HG03095 (cell line): Measurements from ENCODE around the gene INTS14.
"Not testable (repeated sequence)": the region's sequence is repeated elsewhere in the genome, so short reads cannot be mapped to it uniquely, and the experiment has no call there.

Experiments used
- ATAC-seq: cut with Tn5 transposase; IDR thresholded peaks from one replicate; pipeline ENCODE4 v1.9.1; 2021; ENCODE audit warnings: moderate library complexity; ENCODE audit not compliant: unreplicated experiment

Gene INTS14

GRCh38 chr15:65631503-65631902 is 20.6 kb upstream of the INTS14 start:
- ATAC-seq: no peak

DNA sequence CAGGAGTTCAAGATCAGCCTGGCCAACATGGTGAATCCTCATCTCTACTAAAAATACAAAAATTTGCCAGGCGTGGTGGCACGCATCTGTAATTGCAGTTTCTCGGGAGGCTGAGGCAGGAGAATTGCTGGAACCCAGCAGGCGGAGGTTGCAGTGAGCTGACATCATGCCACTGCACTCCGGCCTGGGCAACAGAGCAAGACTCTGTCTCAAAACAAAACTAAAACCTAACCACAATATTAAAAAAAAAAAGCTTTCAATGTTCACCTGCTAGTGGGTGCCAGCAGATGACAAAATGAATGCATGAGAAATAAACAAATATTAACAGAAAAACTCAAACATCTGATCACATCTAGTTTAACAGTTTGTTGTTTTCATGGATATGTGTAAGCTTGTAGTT is 19.8 kb upstream of the INTS14 start:
- no peak for ATAC-seq

DNA sequence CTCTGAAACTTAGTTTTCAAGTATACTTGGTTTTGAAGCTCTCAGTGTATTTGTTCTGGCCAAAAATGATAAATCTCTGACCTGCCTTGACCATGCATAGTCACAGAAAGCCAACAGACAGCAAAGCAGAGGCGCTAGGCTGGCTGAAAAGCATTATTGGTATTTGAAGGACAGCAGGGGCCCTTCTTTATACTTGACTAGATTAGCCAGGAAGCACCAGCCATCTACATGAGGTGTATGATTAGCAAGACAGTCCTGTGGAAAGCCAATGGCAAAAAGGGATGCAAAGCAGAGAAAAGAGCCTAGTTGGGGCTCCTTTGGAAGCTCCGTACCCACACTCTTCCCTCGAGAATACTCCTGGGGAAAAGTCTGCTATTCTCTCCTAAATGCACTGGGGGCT is 18.6 kb upstream of the INTS14 start:
- ATAC-seq: no peak

- no peak for ATAC-seq
These were observed 15.9 kb upstream of the INTS14 start for GRCh38 chr15:65626856-65627255.

GRCh38 chr15:65623103-65623502 is 12.2 kb upstream of the INTS14 start:
- no peak for ATAC-seq

DNA sequence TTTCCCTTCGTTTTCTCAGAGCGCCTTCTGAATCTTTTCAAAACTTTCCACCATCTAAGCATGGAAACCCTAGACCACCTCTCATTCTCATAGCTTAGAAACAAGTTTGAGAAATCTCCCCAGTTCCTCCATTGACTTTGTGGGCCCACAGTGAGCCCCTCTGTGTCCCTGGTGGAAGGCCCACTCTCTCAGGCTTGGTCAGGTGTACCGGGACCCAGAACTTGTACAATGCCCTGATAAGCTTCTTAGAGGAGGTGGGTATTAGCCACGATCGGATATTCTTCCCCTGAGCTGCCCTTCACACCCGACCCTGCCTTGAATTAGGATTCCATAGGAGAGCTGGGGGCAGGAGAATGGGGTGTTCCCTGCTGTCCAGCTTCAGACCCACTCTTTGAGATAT is 10.7 kb upstream of the INTS14 start, which contains the start of gene SLC24A1:
Gene SLC24A1, plus strand, starts transcription at position 301 of the 400 bp plus-strand sequence. CDS start 2,143 bp downstream, outside the sequence.
- no peak for ATAC-seq

DNA sequence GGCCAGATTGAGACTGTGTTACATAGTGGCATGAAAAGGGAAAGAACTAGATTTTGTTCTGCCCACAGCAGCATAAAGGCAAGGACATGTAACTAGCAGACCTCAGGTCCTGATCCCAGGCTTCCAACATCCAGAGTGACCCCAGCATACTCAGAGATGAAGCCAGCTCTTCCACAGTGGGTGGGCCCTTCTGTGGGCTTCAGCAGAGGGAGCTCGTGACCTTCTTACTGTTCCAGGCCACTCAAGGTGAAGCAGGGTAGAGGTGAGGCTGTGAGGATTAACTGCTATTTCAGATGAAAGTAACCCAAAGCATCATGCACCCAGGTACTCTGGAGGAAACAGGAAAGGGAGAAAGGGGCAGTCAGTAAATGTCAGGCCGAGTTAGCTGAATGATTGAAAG is 9.9 kb upstream of the INTS14 start:
- no peak for ATAC-seq

- no peak for ATAC-seq
These were observed 8.8 kb upstream of the INTS14 start for GRCh38 chr15:65619626-65620290.

DNA sequence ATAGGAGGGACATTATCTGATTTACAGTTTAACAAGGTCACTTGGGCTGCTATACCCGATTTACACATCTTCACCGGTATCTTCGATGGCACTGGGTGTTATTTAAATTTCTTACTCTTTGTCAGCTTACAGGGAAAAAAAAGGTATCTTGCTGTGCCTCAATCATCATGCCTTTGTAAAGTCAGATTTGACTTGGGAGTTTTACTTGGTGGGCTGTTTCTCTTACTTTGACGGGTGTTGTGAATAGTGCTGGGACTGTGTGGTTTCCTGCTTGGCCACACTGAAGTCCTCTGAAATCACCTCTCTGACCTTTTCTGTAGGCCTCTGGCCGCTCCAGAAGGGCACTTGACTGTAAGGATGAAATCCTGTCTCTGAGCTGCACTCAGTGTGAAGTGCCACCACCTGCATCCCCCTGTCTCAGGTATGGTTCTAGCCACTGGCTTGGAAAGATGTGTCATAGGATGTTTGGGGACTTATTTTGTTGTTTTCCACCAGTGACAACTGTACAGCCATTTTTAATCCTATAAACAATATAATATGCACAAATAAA is 7.7 kb upstream of the INTS14 start:
- ATAC-seq: no peak

GRCh38 chr15:65615887-65616286 is 5.0 kb upstream of the INTS14 start:
- not testable (repeated sequence) for ATAC-seq

DNA sequence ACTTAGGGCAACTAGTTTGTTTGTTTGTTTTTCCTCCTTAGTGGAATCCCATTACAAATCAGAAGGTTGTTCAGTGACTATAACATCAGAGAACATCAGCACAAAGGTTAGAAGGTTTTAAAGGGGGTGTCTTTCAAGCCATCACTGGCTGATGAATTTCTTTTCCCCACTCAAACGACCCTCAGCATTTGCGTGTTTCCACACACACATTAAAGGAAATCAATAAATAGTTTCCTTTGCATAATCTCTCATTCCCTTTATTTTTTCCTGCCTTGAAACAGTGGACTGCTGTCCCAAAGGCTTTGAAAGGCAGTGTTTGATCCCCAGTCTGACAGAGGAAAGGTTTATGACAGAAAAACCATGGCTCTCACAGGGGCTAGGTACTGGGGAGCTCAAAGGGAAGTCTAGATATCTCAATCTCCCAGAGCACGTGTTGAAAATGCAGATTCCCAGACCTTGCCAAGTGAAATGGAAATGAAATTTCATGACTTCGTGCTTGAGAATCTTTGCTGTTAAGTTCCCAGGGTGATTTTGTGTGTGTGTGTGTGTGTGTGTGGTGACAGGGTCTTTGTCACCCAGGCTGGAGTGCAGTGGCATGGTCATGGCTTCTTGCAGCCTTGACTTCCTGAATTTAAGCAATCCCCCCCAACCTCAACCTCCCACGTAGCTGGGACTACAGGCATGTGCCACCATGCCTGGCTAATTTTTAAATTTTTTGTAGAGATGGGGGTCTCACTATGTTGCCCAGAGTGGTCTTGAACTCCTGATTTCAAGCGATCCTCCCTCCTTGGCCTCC is 2.2 kb upstream of the INTS14 start:
- no peak for ATAC-seq

GRCh38 chr15:65612616-65612946 is 1.6 kb upstream of the INTS14 start:
- no peak for ATAC-seq

DNA sequence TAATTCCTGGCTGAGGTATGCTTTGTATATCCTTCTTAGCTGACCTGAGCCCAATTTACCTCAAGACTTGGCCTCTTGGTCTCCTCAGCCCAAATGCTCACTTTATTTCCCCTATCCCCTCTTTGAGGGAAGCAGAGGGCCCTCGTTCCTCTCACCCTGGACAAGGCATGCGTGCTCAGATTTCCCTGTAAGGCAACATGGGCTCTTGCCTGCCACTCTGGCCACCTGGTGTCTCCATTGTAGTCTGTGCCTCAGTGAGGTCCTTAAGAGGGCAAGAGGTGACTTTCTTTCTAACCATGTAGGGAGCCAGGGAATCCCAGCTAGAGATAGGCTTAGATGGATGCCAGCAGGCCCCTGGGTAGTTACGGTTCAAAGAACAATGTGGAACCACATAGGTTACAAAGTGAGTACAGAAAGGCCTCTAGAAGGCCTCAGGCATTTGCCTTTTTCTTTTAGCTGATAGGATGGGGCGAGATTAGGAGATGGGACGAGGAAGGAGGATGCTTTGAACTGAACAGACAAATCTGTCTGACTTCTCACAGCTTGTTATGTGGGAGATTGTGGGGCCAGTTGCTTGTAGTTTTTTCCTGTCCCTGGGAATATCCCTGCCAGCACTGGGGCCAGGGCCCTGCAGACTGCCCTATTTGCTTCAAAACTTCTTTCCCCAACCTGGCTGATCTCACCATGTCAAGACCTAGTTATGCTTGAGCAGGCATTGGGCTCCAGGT is 1.1 kb upstream of the INTS14 start:
- ATAC-seq: no peak

- no peak for ATAC-seq
These were observed 7.4 kb downstream of the INTS14 start for GRCh38 chr15:65603559-65603958.

DNA sequence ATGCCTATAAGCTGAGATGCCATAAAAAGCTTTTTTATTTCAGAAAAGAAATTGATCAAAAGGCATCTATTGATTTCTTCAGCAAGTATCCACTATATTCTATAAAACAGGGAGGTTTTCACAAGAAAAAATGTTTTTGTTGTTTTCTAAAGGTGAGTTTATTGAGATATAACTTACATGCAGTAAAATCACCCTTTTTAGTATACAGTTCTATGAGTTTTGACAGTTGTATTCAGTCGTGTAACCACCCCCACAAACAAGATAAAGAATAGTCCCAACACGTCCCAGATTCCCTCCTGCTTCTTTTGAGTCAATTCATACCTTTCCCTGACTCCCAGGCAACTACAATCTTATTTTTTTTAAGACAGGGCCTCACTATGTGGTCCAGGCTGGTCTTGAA is 7.8 kb downstream of the INTS14 start:
- ATAC-seq: no peak

- no peak for ATAC-seq
These were observed 11.3 kb downstream of the INTS14 start for GRCh38 chr15:65599677-65600076.

- ATAC-seq: no peak
These were observed 12.5 kb downstream of the INTS14 start for GRCh38 chr15:65598468-65598867.

DNA sequence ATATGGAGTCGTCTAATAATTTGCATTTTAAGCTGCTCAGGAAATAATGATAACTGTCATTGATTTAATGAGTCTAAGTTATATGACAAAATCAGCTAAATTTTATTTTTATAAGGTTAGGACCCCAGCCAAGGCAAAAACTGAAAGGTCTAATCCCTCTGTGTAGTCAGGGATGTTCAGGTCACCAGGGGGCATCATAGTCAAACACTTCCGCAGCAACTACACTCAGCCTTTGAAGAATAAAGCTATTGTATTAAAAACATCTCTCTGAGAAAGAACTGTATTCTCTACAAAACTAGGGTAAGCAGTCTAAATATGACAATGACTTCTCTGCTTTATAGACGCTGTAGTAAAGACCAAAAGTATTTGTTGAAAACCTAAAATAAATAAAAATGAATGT is 15.0 kb downstream of the INTS14 start:
- ATAC-seq: no peak

DNA sequence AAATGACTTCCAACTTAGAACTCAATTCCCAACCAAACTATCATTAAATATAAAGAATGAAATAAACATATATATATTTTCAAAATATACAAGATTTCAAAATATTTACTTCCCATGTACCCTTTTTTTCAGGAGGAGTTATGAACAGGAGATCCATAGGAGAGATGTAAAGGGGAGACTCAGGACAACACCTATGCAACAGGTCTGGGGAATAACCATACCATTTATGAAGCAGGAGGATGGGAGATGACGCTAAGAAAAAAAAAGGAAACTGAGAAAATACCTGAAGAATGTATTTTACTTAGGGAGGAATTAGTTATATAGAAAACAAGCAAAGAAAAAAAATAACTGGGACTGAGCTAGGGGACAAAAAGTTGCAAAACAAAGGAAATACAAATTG is 23.8 kb downstream of the INTS14 start:
- ATAC-seq: no peak

DNA sequence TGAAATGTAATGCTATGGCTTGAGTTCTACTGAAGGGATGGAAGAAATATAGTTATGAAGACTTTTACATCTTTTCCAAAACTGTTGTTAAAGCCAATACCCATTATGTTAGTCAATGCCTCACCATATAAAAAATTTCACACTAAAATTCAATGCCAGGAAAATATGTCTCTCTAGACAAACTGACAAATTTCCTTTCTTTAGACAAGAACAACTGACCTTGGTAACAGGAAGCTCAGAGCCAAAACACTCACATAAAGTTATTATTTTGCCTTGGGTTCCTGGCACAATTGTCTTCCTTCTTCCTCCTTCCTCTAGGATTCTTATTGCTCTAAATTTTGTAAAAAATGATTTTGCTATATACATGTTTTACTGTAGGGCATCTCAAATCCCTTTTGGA is 26.7 kb downstream of the INTS14 start:
- no peak for ATAC-seq

DNA sequence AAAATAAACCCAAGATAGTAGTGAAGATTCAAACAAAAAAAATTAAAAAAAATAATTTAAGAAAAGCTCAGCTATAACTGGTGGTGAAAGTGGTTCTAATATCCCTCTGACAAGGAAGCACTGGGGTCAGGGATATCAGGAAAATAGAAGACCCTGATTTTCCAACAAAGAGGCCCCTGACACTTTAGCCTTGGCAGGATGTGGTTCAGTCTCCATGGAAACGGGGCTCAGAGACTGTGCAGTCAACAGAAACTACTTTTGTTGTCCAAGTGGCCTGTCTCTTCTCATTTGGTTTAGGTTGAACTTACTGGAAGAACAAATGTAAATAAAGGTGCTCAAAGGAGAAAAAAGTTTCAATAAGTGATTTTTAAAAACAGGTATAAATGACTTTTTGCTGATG is 27.2 kb downstream of the INTS14 start:
- no peak for ATAC-seq

DNA sequence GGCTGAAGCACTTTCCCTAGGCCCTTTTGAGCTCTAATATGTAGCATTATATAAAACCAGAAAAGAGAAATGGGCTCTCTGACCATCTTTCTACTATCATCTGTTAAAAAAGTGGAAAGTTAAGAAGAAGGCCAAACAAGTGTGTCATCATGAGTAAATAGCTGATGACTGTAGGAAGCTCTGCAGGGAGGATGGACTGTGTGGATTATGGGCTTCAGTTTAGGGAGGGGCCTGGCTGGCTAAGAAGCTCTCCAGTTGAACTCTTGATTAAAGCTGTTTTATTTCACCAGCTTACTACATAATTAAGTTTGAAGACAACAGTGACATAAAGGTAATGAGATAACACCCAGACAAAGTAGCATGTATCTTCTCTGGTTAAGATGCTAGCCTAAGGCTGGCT is 30.6 kb downstream of the INTS14 start:
- ATAC-seq: no peak
